Ectodermal cell (in vitro differentiated cells): Measurements from ENCODE around the gene WWOX.

ENCODE experiments used
- H3K27ac ChIP-seq: 2 replicates; pipeline ENCODE4 v1.7.0; 2013; ENCODE audit warnings: mild to moderate bottlenecking, low read depth, low read length; ENCODE audit not compliant: insufficient read depth, poor library complexity, severe bottlenecking
- H3K27me3 ChIP-seq: 2 replicates; pipeline ENCODE4 v1.7.0; 2013; ENCODE audit warnings: mild to moderate bottlenecking, low read length; ENCODE audit not compliant: insufficient read depth, control insufficient read depth, poor library complexity, severe bottlenecking
- H3K36me3 ChIP-seq: one replicate; pipeline ENCODE4 v1.7.0; 2013; ENCODE audit warnings: low read length; ENCODE audit not compliant: control insufficient read depth, insufficient read depth
- H3K4me1 ChIP-seq: one replicate; pipeline ENCODE4 v1.7.0; 2013; ENCODE audit warnings: low read length; ENCODE audit not compliant: control insufficient read depth, insufficient read depth
- H3K4me3 ChIP-seq: 2 replicates; pipeline ENCODE4 v1.7.0; 2013; ENCODE audit warnings: low read depth, low read length, control low read depth; ENCODE audit not compliant: insufficient read depth
- H3K9me3 ChIP-seq: 2 replicates; pipeline ENCODE4 v1.7.0; 2013; ENCODE audit warnings: mild to moderate bottlenecking, low read length, moderate library complexity; ENCODE audit not compliant: control insufficient read depth
- WGBS, 2 experiments: methylation state at CpG; one replicate each; pipeline ENCODE4 v1.1.7; 2013; ENCODE audit warnings: missing lambda C conversion rate in 2 of 2; 5-methylcytosine and 5-hydroxymethylcytosine counted together

WWOX gene

DNA sequence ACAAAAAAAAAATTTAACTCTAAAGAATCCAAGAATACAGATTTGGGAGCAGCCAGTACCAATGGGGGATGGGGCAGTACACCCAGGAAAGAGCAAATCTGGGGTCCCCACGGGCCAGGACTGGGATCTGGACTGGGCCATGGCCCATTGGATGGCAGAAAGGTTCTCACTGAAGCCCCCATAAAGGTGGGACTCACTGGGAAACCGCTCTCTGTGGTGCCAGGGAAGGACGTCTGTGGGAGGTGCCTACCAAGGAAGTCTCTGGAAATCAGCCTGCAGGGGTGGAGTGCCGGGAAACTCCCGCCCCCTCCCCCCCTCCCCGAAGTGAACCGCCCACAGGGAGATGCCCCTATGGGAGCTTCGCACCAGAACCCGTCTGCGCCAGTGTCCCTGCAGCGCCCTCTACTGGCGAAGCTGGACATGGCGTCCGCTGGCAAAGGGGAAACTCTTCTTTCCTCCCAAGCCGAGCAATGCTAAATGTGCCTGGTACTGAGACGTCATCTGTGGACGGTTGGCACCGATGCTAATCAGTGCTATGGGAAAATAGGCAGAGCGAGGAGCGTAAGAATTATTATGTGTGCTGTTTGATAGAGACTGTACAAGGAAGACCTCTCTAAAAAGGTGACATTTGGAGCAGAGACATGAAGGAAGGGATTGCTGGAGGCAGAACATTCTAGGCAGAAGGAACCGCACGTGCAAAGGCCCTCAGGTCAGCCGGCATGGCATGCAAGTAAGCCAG is 671.1 kb downstream of the WWOX start:
- 45% methylated on average over 23 of the region's 23 CpGs for WGBS, 2 experiments
- H3K27ac ChIP-seq, result no peak overlapping the region
- H3K36me3 ChIP-seq, result no peaks in the 10 kb centered on the region

GRCh38 chr16:78773291-78773702 is 673.8 kb downstream of the WWOX start:
- Histone ChIP-seq H3K27me3 (no peaks in the 10 kb centered on the region), H3K4me1 (no peaks in the 10 kb centered on the region), H3K27ac (no peak overlapping the region), H3K36me3 (no peaks in the 10 kb centered on the region), H3K9me3 (no peaks in the 10 kb centered on the region), H3K4me3 (no peak overlapping the region)
- WGBS, 2 experiments, result 78 to 83% methylated on average over 8 of the region's 8 CpGs

More for the DNA sequence above, 671.1 kb downstream of the WWOX start:
- peaks cover 4% of the 10 kb centered on the region for H3K4me1 ChIP-seq
- no peak overlapping the region for H3K4me3 ChIP-seq
- no peaks in the 10 kb centered on the region for H3K27me3 ChIP-seq
- H3K9me3 ChIP-seq, result no peaks in the 10 kb centered on the region

- H3K9me3 ChIP-seq, result no peaks in the 10 kb centered on the region
- no peaks in the 10 kb centered on the region for H3K4me1 ChIP-seq
- no peak overlapping the region for H3K4me3 ChIP-seq
- no peak overlapping the region for H3K27ac ChIP-seq
- 84 to 91% methylated on average over 4 of the region's 4 CpGs for WGBS, 2 experiments
- no peaks in the 10 kb centered on the region for H3K27me3 ChIP-seq
- H3K36me3 ChIP-seq, result no peaks in the 10 kb centered on the region
These were observed 674.3 kb downstream of the WWOX start for GRCh38 chr16:78773706-78774105.

DNA sequence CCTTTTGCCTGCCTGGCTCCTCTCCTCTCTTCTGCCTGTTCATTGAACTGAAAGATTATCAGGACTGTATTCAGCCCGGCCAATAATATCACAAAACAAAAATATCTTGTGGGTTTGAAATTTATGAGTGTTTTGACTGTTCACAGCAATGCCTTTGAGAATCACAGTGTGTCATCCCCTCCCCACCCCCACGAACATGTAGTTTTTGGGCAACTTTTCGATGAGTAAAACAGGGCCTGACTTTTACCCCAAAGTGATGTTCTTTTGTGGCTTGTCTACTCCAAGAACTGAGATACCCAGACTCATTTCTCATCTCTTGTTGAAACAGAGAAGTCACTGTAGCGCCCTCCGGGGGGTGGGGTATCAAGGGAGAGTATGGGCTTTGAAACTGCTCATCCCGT is 675.7 kb downstream of the WWOX start:
- H3K4me3 ChIP-seq, result no peak overlapping the region
- H3K9me3 ChIP-seq, result no peaks in the 10 kb centered on the region
- H3K27me3 ChIP-seq, result no peaks in the 10 kb centered on the region
- H3K4me1 ChIP-seq, result no peaks in the 10 kb centered on the region
- no peaks in the 10 kb centered on the region for H3K36me3 ChIP-seq
- no peak overlapping the region for H3K27ac ChIP-seq
- 94% methylated on average over 4 to 6 of the region's 6 CpGs for WGBS, 2 experiments

- no peaks in the 10 kb centered on the region for H3K4me1 ChIP-seq
- H3K9me3 ChIP-seq, result no peaks in the 10 kb centered on the region
- H3K36me3 ChIP-seq, result no peaks in the 10 kb centered on the region
- WGBS, 2 experiments, result 96 to 97% methylated on average over 17 of the region's 17 CpGs
- no peak overlapping the region for H3K27ac ChIP-seq
- H3K27me3 ChIP-seq, result no peaks in the 10 kb centered on the region
- H3K4me3 ChIP-seq, result no peak overlapping the region
These were observed 678.9 kb downstream of the WWOX start for GRCh38 chr16:78778101-78779004.

DNA sequence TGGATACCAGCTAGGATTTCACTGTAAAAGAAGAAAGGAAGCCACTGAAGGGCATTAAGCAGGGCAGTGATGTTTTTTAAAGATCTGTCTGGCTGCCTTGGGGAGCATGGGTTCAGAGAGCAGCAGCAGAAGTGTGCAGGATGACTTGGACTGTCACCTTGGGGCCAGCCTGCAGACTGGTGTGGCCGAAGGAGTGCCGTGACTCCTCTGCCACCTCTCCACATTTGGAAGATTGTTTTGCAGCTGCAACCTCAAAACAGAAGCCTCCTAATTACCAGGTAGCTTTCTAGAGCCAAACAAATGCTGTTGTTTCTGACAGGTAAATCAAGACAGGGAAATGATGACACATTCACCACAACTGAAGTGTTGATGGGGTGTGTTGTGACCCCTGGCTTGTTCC is 681.4 kb downstream of the WWOX start:
- H3K4me3 ChIP-seq, result no peak overlapping the region
- WGBS, 2 experiments, result 95% methylated on average over 2 of the region's 2 CpGs
- H3K4me1 ChIP-seq, result no peaks in the 10 kb centered on the region
- H3K9me3 ChIP-seq, result no peaks in the 10 kb centered on the region
- no peaks in the 10 kb centered on the region for H3K27me3 ChIP-seq
- H3K27ac ChIP-seq, result no peak overlapping the region
- no peaks in the 10 kb centered on the region for H3K36me3 ChIP-seq

- H3K27ac ChIP-seq, result no peak overlapping the region
- H3K4me3 ChIP-seq, result no peak overlapping the region
- H3K4me1 ChIP-seq, result no peaks in the 10 kb centered on the region
- no peaks in the 10 kb centered on the region for H3K27me3 ChIP-seq
- WGBS, 2 experiments, result 83% methylated on average over 1 of the region's 2 CpGs; no CpG with 5 or more reads in 1 of the 2 experiments
- H3K36me3 ChIP-seq, result no peaks in the 10 kb centered on the region
- no peaks in the 10 kb centered on the region for H3K9me3 ChIP-seq
These were observed 683.1 kb downstream of the WWOX start for GRCh38 chr16:78782572-78782971.

GRCh38 chr16:78783570-78784079 is 684.2 kb downstream of the WWOX start:
- H3K36me3 ChIP-seq, result no peaks in the 10 kb centered on the region
- WGBS, 2 experiments, result 69 to 73% methylated on average over 4 of the region's 4 CpGs
- H3K27me3 ChIP-seq, result no peaks in the 10 kb centered on the region
- H3K9me3 ChIP-seq, result no peaks in the 10 kb centered on the region
- H3K4me1 ChIP-seq, result no peaks in the 10 kb centered on the region
- no peak overlapping the region for H3K27ac ChIP-seq
- H3K4me3 ChIP-seq, result no peak overlapping the region

GRCh38 chr16:78784771-78785170 is 685.3 kb downstream of the WWOX start:
- H3K27me3 ChIP-seq, result no peaks in the 10 kb centered on the region
- no peak overlapping the region for H3K4me3 ChIP-seq
- H3K27ac ChIP-seq, result no peak overlapping the region
- 93 to 96% methylated on average over 6 of the region's 6 CpGs for WGBS, 2 experiments
- H3K36me3 ChIP-seq, result no peaks in the 10 kb centered on the region
- H3K9me3 ChIP-seq, result no peaks in the 10 kb centered on the region
- H3K4me1 ChIP-seq, result no peaks in the 10 kb centered on the region

GRCh38 chr16:78785218-78785617 is 685.8 kb downstream of the WWOX start:
- H3K4me1 ChIP-seq, result no peaks in the 10 kb centered on the region
- H3K9me3 ChIP-seq, result no peaks in the 10 kb centered on the region
- H3K27me3 ChIP-seq, result no peaks in the 10 kb centered on the region
- H3K4me3 ChIP-seq, result no peak overlapping the region
- no peaks in the 10 kb centered on the region for H3K36me3 ChIP-seq
- H3K27ac ChIP-seq, result no peak overlapping the region
- WGBS, 2 experiments, result 94 to 97% methylated on average over 2 of the region's 3 CpGs
